Measurements from ENCODE around the gene SYNM.

- no peak for TF ChIP-seq ZNF274 (IDR thresholded peaks at IDR 0.05; ENCODE audit: low read depth, low read length)
- no peak for TF ChIP-seq SUZ12 (IDR thresholded peaks at IDR 0.05; ENCODE audit: extremely low read depth, insufficient read depth, insufficient read length)
Observed at GRCh38 chr15:99092554-99093172, 12.2 kb upstream of the SYNM start.

All from NT2/D1 (cell line).